Mammary epithelial cell (primary cell): ENCODE results near the gene PCBP1.

Source experiments
- CTCF ChIP-seq, 2 donors: IDR thresholded peaks in 1 of 2; conservative IDR thresholded peaks in 1 of 2; 2 replicates each; pipeline ENCODE4 v1.5.1; 2011 to 2012; ENCODE audit warnings: inconsistent platforms in 2 of 2, low read length in 2 of 2, mild to moderate bottlenecking in 2 of 2, control low read depth in 1 of 2, low read depth in 1 of 2; ENCODE audit not compliant: insufficient read depth in 1 of 2; ENCODE audit errors: extremely low read depth in 1 of 2
- EZH2 ChIP-seq: IDR thresholded peaks from 2 replicates; pipeline ENCODE4 v1.6.1; 2012; ENCODE audit warnings: low read length, inconsistent platforms, borderline replicate concordance

- no peak for TF ChIP-seq CTCF (conservative IDR thresholded peaks at IDR 0.05 in 1 of 2, IDR thresholded peaks at IDR 0.05 in 1 of 2; ENCODE audit: extremely low read depth in 1 of 2, insufficient read depth in 1 of 2, low read depth in 1 of 2, low read length in 2 of 2)
- TF ChIP-seq EZH2: no peak
Measured at GRCh38 chr2:70126413-70126812, 39.1 kb downstream of the PCBP1 start.
